Neural cell (in vitro differentiated cells): Measurements from ENCODE around the gene OSBPL8. TPM values are rescaled to one million over a fixed set of nuclear protein-coding genes. Genes with fewer than 3 reads are reported as not detected.

Source experiments
- H2AFZ ChIP-seq: fragments of 200-600, 300-800 bp; sonication (generic), shearing (Covaris generic); 2 replicates; pipeline ENCODE4 v1.6.0; 2014; ENCODE audit warnings: low read depth, mild to moderate bottlenecking, antibody characterized with exemption, low read length, moderate library complexity
- H3F3A ChIP-seq: fragments of 200-600 bp; shearing (Covaris generic); 2 replicates; pipeline ENCODE4 v1.6.1; 2016; ENCODE audit warnings: mild to moderate bottlenecking, moderate library complexity, mixed read lengths, antibody characterized with exemption, low read length; ENCODE audit not compliant: insufficient read depth, poor library complexity, severe bottlenecking
- H3K27ac ChIP-seq: fragments of 200-600, 300-800 bp; sonication (generic), shearing (Covaris generic); 2 replicates; pipeline ENCODE4 v1.5.1; 2014; ENCODE audit warnings: mild to moderate bottlenecking, low read length, moderate library complexity
- H3K27me3 ChIP-seq: fragments of 300-800, 200-600 bp; sonication (generic), shearing (Covaris generic); 2 replicates; pipeline ENCODE4 v1.6.0; 2014; ENCODE audit warnings: mild to moderate bottlenecking, low read depth, low read length, moderate library complexity; ENCODE audit not compliant: insufficient read depth
- H3K36me3 ChIP-seq: fragments of 300-800, 200-600 bp; sonication (generic), shearing (Covaris generic); 2 replicates; pipeline ENCODE4 v1.5.1; 2014; ENCODE audit warnings: mild to moderate bottlenecking, antibody characterized with exemption, low read length, moderate library complexity; ENCODE audit not compliant: insufficient read depth
- H3K4me2 ChIP-seq: fragments of 300-800, 200-600 bp; sonication (generic), shearing (Covaris generic); 2 replicates; pipeline ENCODE4 v1.6.0; 2014; ENCODE audit warnings: mild to moderate bottlenecking, low read length
- H3K4me3 ChIP-seq: fragments of 300-800, 200-600 bp; sonication (generic), shearing (Covaris generic); 2 replicates; pipeline ENCODE4 v1.5.1; 2014; ENCODE audit warnings: mild to moderate bottlenecking, low read length, moderate library complexity
- H3K79me2 ChIP-seq: fragments of 200-600 bp; shearing (Covaris generic); replicated peaks from 2 replicates; pipeline ENCODE4 v1.6.0; 2014; ENCODE audit warnings: mild to moderate bottlenecking, low read length, moderate library complexity; ENCODE audit not compliant: insufficient read depth
- H3K9ac ChIP-seq: fragments of 300-800, 200-600 bp; sonication (generic), shearing (Covaris generic); 2 replicates; pipeline ENCODE4 v1.6.1; 2016; ENCODE audit warnings: mild to moderate bottlenecking, low read length, mixed read lengths
- H3K9me2 ChIP-seq: fragments of 200-600 bp; shearing (Covaris generic); 2 replicates; pipeline ENCODE4 v1.6.1; 2016; ENCODE audit warnings: mild to moderate bottlenecking, low read length, mixed read lengths; ENCODE audit not compliant: insufficient read depth
- H3K9me3 ChIP-seq: fragments of 200-600, 300-800 bp; sonication (generic), shearing (Covaris generic); 2 replicates; pipeline ENCODE4 v1.6.1; 2016; ENCODE audit warnings: mild to moderate bottlenecking, mixed run types, low read length, moderate library complexity, mixed read lengths
- H4K20me1 ChIP-seq: fragments of 200-600 bp; shearing (Covaris generic); 2 replicates; pipeline ENCODE4 v1.6.1; 2016; ENCODE audit warnings: mild to moderate bottlenecking, mixed run types; ENCODE audit not compliant: insufficient read depth
- CTCF ChIP-seq: fragments of 450-650 bp; IDR thresholded peaks from 2 replicates; pipeline ENCODE4 v1.5.1; 2014; ENCODE audit warnings: antibody characterized with exemption, mild to moderate bottlenecking, moderate library complexity; ENCODE audit not compliant: poor library complexity, severe bottlenecking
- EP300 ChIP-seq: fragments of 450-650 bp; conservative IDR thresholded peaks from 2 replicates; pipeline ENCODE4 v1.6.1; 2014; ENCODE audit warnings: antibody characterized with exemption, mild to moderate bottlenecking, moderate library complexity; ENCODE audit not compliant: poor library complexity, severe bottlenecking
- EZH2 ChIP-seq: fragments of 200-600, 300-800 bp; shearing (Covaris generic), sonication (generic); IDR thresholded peaks from 2 replicates; pipeline ENCODE4 v1.6.1; 2014; ENCODE audit warnings: antibody characterized with exemption, low read length, borderline replicate concordance, mild to moderate bottlenecking; ENCODE audit not compliant: insufficient read depth, poor library complexity, severe bottlenecking
- MXI1 ChIP-seq: fragments of 450-650 bp; conservative IDR thresholded peaks from 2 replicates; pipeline ENCODE4 v1.6.1; 2014; ENCODE audit warnings: antibody characterized with exemption, mild to moderate bottlenecking; ENCODE audit not compliant: poor library complexity, severe bottlenecking
- POLR2AphosphoS5 ChIP-seq: IDR thresholded peaks from 2 replicates; pipeline ENCODE4 v1.6.1; 2012
- RAD21 ChIP-seq: fragments of 450-650 bp; conservative IDR thresholded peaks from 2 replicates; pipeline ENCODE4 v1.6.1; 2014; ENCODE audit warnings: antibody characterized with exemption, mild to moderate bottlenecking, moderate library complexity
- SMC3 ChIP-seq: fragments of 450-650 bp; conservative IDR thresholded peaks from 2 replicates; pipeline ENCODE4 v1.6.1; 2014; ENCODE audit warnings: antibody characterized with exemption, mild to moderate bottlenecking, moderate library complexity; ENCODE audit not compliant: poor library complexity
- TAF1 ChIP-seq: IDR thresholded peaks from 2 replicates; pipeline ENCODE4 v1.6.1; 2012; ENCODE audit warnings: low read depth
- polyA plus RNA-seq: library from polyadenylated mRNA; depleted of rRNA; stranded (reverse); fragments of >200 nt; gene quantifications from 2 replicates; pipeline ENCODE4 v1.2.3, GENCODE V29; 2014
- TF ChIP-seq, protein P1 (sequence below): IDR thresholded peaks from 2 replicates; pipeline ENCODE4 v1.6.1; 2012; ENCODE audit warnings: borderline replicate concordance

The OSBPL8 gene
- polyA plus RNA-seq, 1 donor from 2014 or later, result 126 TPM

- no peak for TF ChIP-seq EP300
- TF ChIP-seq RAD21, result no peak
- TF ChIP-seq MXI1, result no peak
Measured at GRCh38 chr12:76441016-76441415, 118.6 kb downstream of the OSBPL8 start (continued).

GRCh38 chr12:76432733-76433132 lies 126.8 kb downstream of the OSBPL8 start:
- Histone ChIP-seq H3F3A (no peaks in the 10 kb centered on the region), H2AFZ (no peak overlapping the region), H3K79me2 (peaks cover 18% of the 10 kb centered on the region), H3K9me2 (no peaks in the 10 kb centered on the region), H3K27me3 (no peaks in the 10 kb centered on the region), H3K9ac (no peak overlapping the region), H4K20me1 (no peaks in the 10 kb centered on the region), H3K4me2 (no peak overlapping the region), H3K9me3 (peaks cover 12% of the 10 kb centered on the region), H3K36me3 (peaks cover 5% of the 10 kb centered on the region), H3K27ac (no peak overlapping the region), H3K4me3 (no peak overlapping the region)
- no peak for TF ChIP-seq CTCF
- no peak for TF ChIP-seq TAF1
- no peak for TF ChIP-seq POLR2AphosphoS5
- no peak for TF ChIP-seq EZH2
- TF ChIP-seq EP300, result no peak
- no peak for TF ChIP-seq RAD21
- TF ChIP-seq MXI1, result no peak
- TF ChIP-seq, protein P1, sequence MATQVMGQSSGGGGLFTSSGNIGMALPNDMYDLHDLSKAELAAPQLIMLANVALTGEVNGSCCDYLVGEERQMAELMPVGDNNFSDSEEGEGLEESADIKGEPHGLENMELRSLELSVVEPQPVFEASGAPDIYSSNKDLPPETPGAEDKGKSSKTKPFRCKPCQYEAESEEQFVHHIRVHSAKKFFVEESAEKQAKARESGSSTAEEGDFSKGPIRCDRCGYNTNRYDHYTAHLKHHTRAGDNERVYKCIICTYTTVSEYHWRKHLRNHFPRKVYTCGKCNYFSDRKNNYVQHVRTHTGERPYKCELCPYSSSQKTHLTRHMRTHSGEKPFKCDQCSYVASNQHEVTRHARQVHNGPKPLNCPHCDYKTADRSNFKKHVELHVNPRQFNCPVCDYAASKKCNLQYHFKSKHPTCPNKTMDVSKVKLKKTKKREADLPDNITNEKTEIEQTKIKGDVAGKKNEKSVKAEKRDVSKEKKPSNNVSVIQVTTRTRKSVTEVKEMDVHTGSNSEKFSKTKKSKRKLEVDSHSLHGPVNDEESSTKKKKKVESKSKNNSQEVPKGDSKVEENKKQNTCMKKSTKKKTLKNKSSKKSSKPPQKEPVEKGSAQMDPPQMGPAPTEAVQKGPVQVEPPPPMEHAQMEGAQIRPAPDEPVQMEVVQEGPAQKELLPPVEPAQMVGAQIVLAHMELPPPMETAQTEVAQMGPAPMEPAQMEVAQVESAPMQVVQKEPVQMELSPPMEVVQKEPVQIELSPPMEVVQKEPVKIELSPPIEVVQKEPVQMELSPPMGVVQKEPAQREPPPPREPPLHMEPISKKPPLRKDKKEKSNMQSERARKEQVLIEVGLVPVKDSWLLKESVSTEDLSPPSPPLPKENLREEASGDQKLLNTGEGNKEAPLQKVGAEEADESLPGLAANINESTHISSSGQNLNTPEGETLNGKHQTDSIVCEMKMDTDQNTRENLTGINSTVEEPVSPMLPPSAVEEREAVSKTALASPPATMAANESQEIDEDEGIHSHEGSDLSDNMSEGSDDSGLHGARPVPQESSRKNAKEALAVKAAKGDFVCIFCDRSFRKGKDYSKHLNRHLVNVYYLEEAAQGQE, result no peak
- TF ChIP-seq SMC3, result no peak

DNA sequence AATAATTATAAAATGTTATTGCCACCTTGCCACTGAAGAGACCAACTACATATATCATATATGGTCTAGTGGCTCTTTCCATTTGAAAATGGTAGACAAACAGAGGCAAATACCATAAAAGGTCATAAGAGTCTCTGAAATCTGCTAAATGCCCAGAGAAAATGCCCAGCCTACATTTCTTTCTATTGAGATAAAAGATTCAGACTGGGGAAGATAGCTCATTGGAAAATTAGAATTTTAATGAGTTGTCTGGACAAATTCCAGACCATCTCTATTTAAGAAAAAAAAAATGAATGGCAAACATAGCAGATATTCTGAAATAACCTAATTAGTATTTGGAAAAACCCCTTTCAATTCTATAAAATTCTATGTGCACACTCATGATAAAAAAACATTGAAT lies 131.5 kb downstream of the OSBPL8 start:
- Histone ChIP-seq H3K4me2 (no peak overlapping the region), H3K27me3 (no peaks in the 10 kb centered on the region), H4K20me1 (no peaks in the 10 kb centered on the region), H3K4me3 (no peak overlapping the region), H3F3A (no peaks in the 10 kb centered on the region), H3K9me2 (no peaks in the 10 kb centered on the region), H2AFZ (no peak overlapping the region), H3K36me3 (peaks cover 3% of the 10 kb centered on the region), H3K9ac (no peak overlapping the region), H3K27ac (no peak overlapping the region), H3K9me3 (peaks cover 9% of the 10 kb centered on the region), H3K79me2 (peaks cover 19% of the 10 kb centered on the region)
- TF ChIP-seq TAF1 (no peak), EZH2 (no peak), POLR2AphosphoS5 (no peak), MXI1 (no peak), CTCF (no peak), EP300 (no peak), SMC3 (no peak), RAD21 (no peak)
- TF ChIP-seq, protein P1, result no peak
